HepG2 (cell line): Measurements from ENCODE around the gene ANAPC2. TPM values are rescaled to one million over a fixed set of nuclear protein-coding genes. Genes with fewer than 3 reads are reported as not detected.
A peak's percentile ranks its signal among the peaks of the same experiment; 100 is the strongest.

Source experiments
- ATAC-seq: fragments of 200-7000 bp; cut with Tn5 transposase; 3 replicates; pipeline ENCODE4 v1.9.1; 2020; ENCODE audit warnings: mild to moderate bottlenecking, moderate library complexity
- BruUV-seq: library from RNA; stranded (reverse); fragments of 400-500 nt; replicated peaks from 2 replicates; lab custom pipeline; 2021; lab: Mats Ljungman, UMichigan
- CTCF ChIA-PET: fragments of 300-600 bp; formaldehyde crosslinking; extraction: SDS; loops from one replicate; lab custom pipeline; 2021; ENCODE audit warnings: low total read pairs, inconsistent platforms, low intra/inter-chr PET ratio; lab: Yijun Ruan, JAX
- POLR2A ChIA-PET: fragments of 350-600 bp; sonication (Branson Sonifier 250); formaldehyde crosslinking; loops from one replicate; lab custom pipeline; 2020; ENCODE audit warnings: antibody characterized with exemption, inconsistent platforms; lab: Yijun Ruan, JAX
- DNase-seq: peaks from one replicate; pipeline ENCODE4 v3.0.0-alpha.2; 2015; ENCODE audit warnings: low spot score
- FAIRE-seq: peaks from 3 replicates; lab custom pipeline; 2011; peaks lifted over from hg19 to GRCh38; lab: Jason Lieb, UNC
- H2AFZ ChIP-seq: one replicate; pipeline ENCODE4 v1.6.1; 2011; ENCODE audit warnings: low read length, inconsistent platforms
- H3K27ac ChIP-seq: fragments of 300-600 bp; 3 replicates; pipeline ENCODE4 v1.8.0; 2011; ENCODE audit warnings: mixed run types, mild to moderate bottlenecking, mixed read lengths, low read length, inconsistent platforms; ENCODE audit not compliant: insufficient read depth; ENCODE audit errors: extremely low read length
- H3K27me3 ChIP-seq, 2 experiments: fragments of 200-600 bp in 1 of 2; 2 replicates in 1 of 2; 3 replicates in 1 of 2; pipeline versions ENCODE4 v1.6.0 to v1.8.0; 2011; ENCODE audit warnings: low read length in 2 of 2, mild to moderate bottlenecking in 2 of 2, moderate library complexity in 2 of 2, inconsistent platforms in 1 of 2; ENCODE audit not compliant: insufficient read depth in 2 of 2, control insufficient read depth in 1 of 2
- H3K36me3 ChIP-seq, 2 experiments: fragments of 200-600 bp in 1 of 2; replicated peaks in 1 of 2; 2 replicates in 1 of 2; 3 replicates in 1 of 2; pipeline versions ENCODE4 v1.5.1 to v1.8.0; 2011; ENCODE audit warnings: low read length in 2 of 2, inconsistent platforms in 1 of 2; ENCODE audit not compliant: insufficient read depth in 2 of 2, control insufficient read depth in 1 of 2
- H3K4me1 ChIP-seq: 2 replicates; pipeline ENCODE4 v1.5.1; 2012; ENCODE audit warnings: low read length, inconsistent platforms; ENCODE audit not compliant: insufficient read depth
- H3K4me2 ChIP-seq: 2 replicates; pipeline ENCODE4 v1.6.0; 2011; ENCODE audit warnings: low read depth, low read length, inconsistent platforms
- H3K4me3 ChIP-seq, 3 experiments: fragments of 200-600 bp in 1 of 3; sonication (generic), shearing (Covaris generic) in 1 of 3; replicated peaks in 1 of 3; 2 replicates each; pipeline ENCODE4 v1.5.1; 2011 to 2016; ENCODE audit warnings: low read length in 3 of 3, inconsistent platforms in 2 of 3, low read depth in 2 of 3, mild to moderate bottlenecking in 2 of 3, control low read depth in 1 of 3, mixed read lengths in 1 of 3; ENCODE audit not compliant: insufficient read depth in 1 of 3
- H3K79me2 ChIP-seq: one replicate; pipeline ENCODE4 v1.6.1; 2011; ENCODE audit warnings: low read length, inconsistent platforms; ENCODE audit not compliant: insufficient read depth
- H3K9ac ChIP-seq: 2 replicates; pipeline ENCODE4 v1.6.0; 2011; ENCODE audit warnings: mild to moderate bottlenecking, low read depth, low read length, inconsistent platforms; ENCODE audit not compliant: insufficient read depth
- H3K9me3 ChIP-seq: 2 replicates; pipeline ENCODE4 v1.5.1; 2012; ENCODE audit warnings: mild to moderate bottlenecking, low read length
- H4K20me1 ChIP-seq: 2 replicates; pipeline ENCODE4 v1.6.0; 2011; ENCODE audit warnings: inconsistent platforms, mild to moderate bottlenecking, low read length, moderate library complexity; ENCODE audit not compliant: insufficient read depth
- ATF3 ChIP-seq: sonication (generic); formaldehyde crosslinking; IDR thresholded peaks from 2 replicates; pipeline ENCODE4 v1.4.0; 2020; ENCODE audit warnings: missing genetic modification reagents
- CSRNP1 ChIP-seq: sonication (generic); formaldehyde crosslinking; IDR thresholded peaks from 2 replicates; pipeline ENCODE4 v1.8.1; 2023; ENCODE audit warnings: mild to moderate bottlenecking, missing genetic modification reagents
- GPN1 ChIP-seq: sonication (generic); formaldehyde crosslinking; IDR thresholded peaks from 2 replicates; pipeline ENCODE4 v1.5.1; 2020; ENCODE audit warnings: missing genetic modification reagents, borderline replicate concordance
- HNRNPL ChIP-seq: fragments of 200-400 bp; formaldehyde crosslinking; IDR thresholded peaks from 2 replicates; pipeline ENCODE4 v1.6.1; 2017; ENCODE audit warnings: mild to moderate bottlenecking, low read depth, low read length
- MBD4 ChIP-seq: IDR thresholded peaks from 2 replicates; pipeline ENCODE4 v1.6.1; 2012; ENCODE audit warnings: low read length, inconsistent platforms, borderline replicate concordance
- MTF2 ChIP-seq: sonication (generic); formaldehyde crosslinking; IDR thresholded peaks from 2 replicates; pipeline ENCODE4 v1.5.0; 2020; ENCODE audit warnings: missing genetic modification reagents, borderline replicate concordance
- MXD1 ChIP-seq: sonication (generic); formaldehyde crosslinking; IDR thresholded peaks from 2 replicates; pipeline ENCODE4 v1.4.0; 2020; ENCODE audit warnings: mild to moderate bottlenecking, missing genetic modification reagents
- NAIF1 ChIP-seq: sonication (generic); formaldehyde crosslinking; IDR thresholded peaks from 2 replicates; pipeline ENCODE4 v1.5.0; 2020; ENCODE audit warnings: mild to moderate bottlenecking, missing genetic modification reagents, borderline replicate concordance
- NR2F1 ChIP-seq, 2 experiments: fragments of 450-650 bp in 1 of 2; formaldehyde crosslinking in 1 of 2; IDR thresholded peaks; 2 replicates each; pipeline versions ENCODE4 v1.5.0 to v1.6.1; 2016 to 2020; ENCODE audit warnings: mild to moderate bottlenecking in 1 of 2, missing compliant biosample characterization in 1 of 2, missing genetic modification reagents in 1 of 2, moderate library complexity in 1 of 2
- SAP130 ChIP-seq: IDR thresholded peaks from 2 replicates; pipeline ENCODE4 v1.6.1; 2016; ENCODE audit warnings: low read depth
- SIN3A ChIP-seq: IDR thresholded peaks from 2 replicates; pipeline ENCODE4 v1.6.1; 2011; ENCODE audit warnings: low read depth, mild to moderate bottlenecking, control low read depth, low read length, borderline replicate concordance
- SP4 ChIP-seq: sonication (generic); formaldehyde crosslinking; IDR thresholded peaks from 2 replicates; pipeline ENCODE4 v1.8.1; 2023; ENCODE audit warnings: mild to moderate bottlenecking, missing genetic modification reagents
- TCF7L2 ChIP-seq: IDR thresholded peaks from 2 replicates; pipeline ENCODE4 v1.6.1; 2011; ENCODE audit warnings: mild to moderate bottlenecking, low read depth, low read length, moderate library complexity
- TSC22D2 ChIP-seq: sonication (generic); formaldehyde crosslinking; IDR thresholded peaks from 2 replicates; pipeline ENCODE4 v1.5.1; 2020; ENCODE audit warnings: missing genetic modification reagents, mild to moderate bottlenecking, borderline replicate concordance
- ZBTB42 ChIP-seq: sonication (generic); formaldehyde crosslinking; IDR thresholded peaks from 2 replicates; pipeline ENCODE4 v1.5.0; 2020; ENCODE audit warnings: mild to moderate bottlenecking, missing genetic modification reagents
- ZFP36L1 ChIP-seq: sonication (generic); formaldehyde crosslinking; IDR thresholded peaks from 2 replicates; pipeline ENCODE4 v1.8.0; 2022; ENCODE audit warnings: mild to moderate bottlenecking, missing genetic modification reagents, moderate library complexity
- ZNF510 ChIP-seq: sonication (generic); formaldehyde crosslinking; IDR thresholded peaks from 2 replicates; pipeline ENCODE4 v1.4.0; 2020; ENCODE audit warnings: low read depth, mild to moderate bottlenecking, missing genetic modification reagents
- ZNF557 ChIP-seq: sonication (generic); formaldehyde crosslinking; IDR thresholded peaks from 2 replicates; pipeline ENCODE4 v1.4.0; 2020; ENCODE audit warnings: missing genetic modification reagents
- ZSCAN5A ChIP-seq: sonication (generic); formaldehyde crosslinking; IDR thresholded peaks from 2 replicates; pipeline ENCODE4 v1.8.0; 2022; ENCODE audit warnings: mild to moderate bottlenecking, missing genetic modification reagents, borderline replicate concordance
- WGBS: methylation state at CpG from one replicate; pipeline ENCODE4 v1.1.6; 2017; ENCODE audit warnings: low lambda C conversion rate; 5-methylcytosine and 5-hydroxymethylcytosine counted together
- in situ Hi-C: cut with HindIII; loops from 2 replicates; pipeline ENCODE4 v1.10.0; 2017; ENCODE audit warnings: low pct_unique_long_range_greater_than_20kb; ENCODE audit not compliant: extremely low pct_ligation_motif_present
- intact Hi-C: fragments of 100-400 bp; cut with micrococcal nuclease; formaldehyde crosslinking; loops from one replicate; pipeline ENCODE4 v1.10.0; 2022; ENCODE audit not compliant: unreplicated experiment
- polyA plus RNA-seq, 8 experiments: library from polyadenylated mRNA; depleted of rRNA in 3 of 8; stranded (reverse) in 7 of 8; unstranded in 1 of 8; fragments of >200 nt; fragmentation: Illumina TruSeq in 4 of 8; extraction: Trizol in 4 of 8; gene quantifications; 2 replicates each; pipeline versions ENCODE4 v1.2.1 to v1.2.3, GENCODE V29; 2011 to 2016; ENCODE audit warnings: low read depth in 4 of 8, missing spikeins in 1 of 8, mixed read lengths in 1 of 8; ENCODE audit not compliant: insufficient read depth in 1 of 8
- total RNA-seq, 5 experiments: library from RNA; depleted of rRNA; stranded (reverse); fragments of >200 nt; fragmentation: Illumina TruSeq; extraction: Trizol; gene quantifications; 2 replicates each; pipeline ENCODE4 v1.2.3, GENCODE V29; 2016; ENCODE audit warnings: low read depth in 1 of 5

ANAPC2 gene
- total and polyA plus RNA-seq, 2 of the 13 experiments (the other 11 are each of a cell fraction or from before 2014, with no cell fraction given): 12.3 to 15.4 TPM

- in situ Hi-C loops: no loop called here
- Histone ChIP-seq H3K9me3 (no peaks in the 10 kb centered on the region), H3K4me2 (peak overlapping the region; percentile 90), H2AFZ (no peak overlapping the region), H3K27ac (peak overlapping the region; percentile 8), H3K79me2 (peaks cover 64% of the 10 kb centered on the region), H3K9ac (peak overlapping the region; percentile 73), H3K36me3 (no peaks in the 10 kb centered on the region; a peak in 1 of 5 replicates), H4K20me1 (peaks cover 4% of the 10 kb centered on the region; the same call in 1 of the 2 replicates), H3K4me1 (peaks cover 80% of the 10 kb centered on the region), H3K4me3 (peak overlapping the region; percentile 71 to 75 (median 72)), H3K27me3 (no peaks in the 10 kb centered on the region; a peak in 1 of 5 replicates)
- ChIA-PET CTCF (interaction anchor here (1.3 kb wide), 1 partner anchor 11 kb away, joined by 4 read pairs; the partner anchor contains the start of genes ANAPC2 and SSNA1), POLR2A (interaction anchor here (0.9 to 3.0 kb wide), 13 partner anchors 9 to 81 kb away, joined by 3 to 47 read pairs (median 6); partner anchors contain the start of genes ANAPC2, RNF208, SSNA1 and TUBB4B)
- 3% methylated on average over 11 of the region's 51 CpGs for WGBS
- intact Hi-C loops: loop anchor here (2.0 kb wide), 1 partner anchor 23 kb away; the partner anchor contains the start of gene RNF208
- TSS peak; percentile 30 for BruUV-seq
- FAIRE-seq (no peak), DNase-seq (no peak), ATAC-seq (no peak)
- TF ChIP-seq CSRNP1 (CRISPR knock-in tag) (peak; percentile 62; the same call in 1 of the 2 replicates), ZNF557 (CRISPR knock-in tag) (no peak), HNRNPL (peak; percentile 25), ATF3 (CRISPR knock-in tag) (no peak), ZFP36L1 (CRISPR knock-in tag) (no peak), NR2F1 (CRISPR knock-in tag; IDR thresholded peaks at IDR 0.05) (no peak), ZSCAN5A (CRISPR knock-in tag) (no peak), ZBTB42 (CRISPR knock-in tag) (no peak), MXD1 (CRISPR knock-in tag) (0 out of 2 replicates have a peak, but pooled peaks have one; percentile 37), MBD4 (no peak), NAIF1 (no peak), MTF2 (CRISPR knock-in tag) (no peak), SIN3A (no peak), SP4 (CRISPR knock-in tag) (0 out of 2 replicates have a peak, but pooled peaks have one; percentile 26), ZNF510 (no peak), SAP130 (CRISPR knock-in tag) (no peak), TCF7L2 (no peak), GPN1 (CRISPR knock-in tag) (no peak), TSC22D2 (CRISPR knock-in tag) (no peak)
These were observed 11.2 kb upstream of the ANAPC2 start for GRCh38 chr9:137199411-137200121.
